HepG2 (cell line): Measurements from ENCODE around the gene ERF. TPM values are rescaled to one million over a fixed set of nuclear protein-coding genes. Genes with fewer than 3 reads are reported as not detected.

Experiments used
- CREBL2 ChIP-seq: sonication (generic); formaldehyde crosslinking; IDR thresholded peaks from 2 replicates; pipeline ENCODE4 v1.8.1; 2023; ENCODE audit warnings: missing genetic modification reagents, mild to moderate bottlenecking, borderline replicate concordance
- JUNB ChIP-seq: sonication (generic); formaldehyde crosslinking; IDR thresholded peaks from 2 replicates; pipeline ENCODE4 v1.8.0; 2022; ENCODE audit warnings: missing genetic modification reagents, mild to moderate bottlenecking, borderline replicate concordance
- PHF8 ChIP-seq: sonication (generic); formaldehyde crosslinking; IDR thresholded peaks from 2 replicates; pipeline ENCODE4 v1.5.0; 2020; ENCODE audit warnings: missing genetic modification reagents
- TCF7L2 ChIP-seq: IDR thresholded peaks from 2 replicates; pipeline ENCODE4 v1.6.1; 2011; ENCODE audit warnings: mild to moderate bottlenecking, low read depth, low read length, moderate library complexity
- XRCC5 ChIP-seq: fragments of 200-400 bp; formaldehyde crosslinking; optimal IDR thresholded peaks from 2 replicates; pipeline ENCODE3; 2017; ENCODE audit warnings: mild to moderate bottlenecking, low read length
- ZEB1 ChIP-seq: IDR thresholded peaks from 2 replicates; pipeline ENCODE4 v1.6.1; 2012; ENCODE audit warnings: mild to moderate bottlenecking, low read depth, inconsistent platforms; ENCODE audit not compliant: insufficient replicate concordance
- ZFYVE20 ChIP-seq: sonication (generic); formaldehyde crosslinking; IDR thresholded peaks from 2 replicates; pipeline ENCODE4 v1.8.0; 2023; ENCODE audit warnings: low read depth, mild to moderate bottlenecking, moderate library complexity, missing genetic modification reagents, borderline replicate concordance
- ZNF224 ChIP-seq: sonication (generic); formaldehyde crosslinking; IDR thresholded peaks from 2 replicates; pipeline ENCODE4 v1.5.0; 2020; ENCODE audit warnings: mild to moderate bottlenecking, missing genetic modification reagents
- ZNF580 ChIP-seq: IDR thresholded peaks from 2 replicates; pipeline ENCODE4 v1.6.1; 2016; ENCODE audit warnings: low read depth, borderline replicate concordance
- ZNF639 ChIP-seq: conservative IDR thresholded peaks from 2 replicates; pipeline ENCODE4 v1.6.1; 2018; ENCODE audit warnings: missing genetic modification reagents
- ZSCAN30 ChIP-seq: sonication (generic); formaldehyde crosslinking; IDR thresholded peaks from 2 replicates; pipeline ENCODE4 v1.5.0; 2020; ENCODE audit warnings: mild to moderate bottlenecking, missing genetic modification reagents
- polyA plus RNA-seq, 8 experiments: library from polyadenylated mRNA; depleted of rRNA in 3 of 8; stranded (reverse) in 7 of 8; unstranded in 1 of 8; fragments of >200 nt; fragmentation: Illumina TruSeq in 4 of 8; extraction: Trizol in 4 of 8; gene quantifications; 2 replicates each; pipeline versions ENCODE4 v1.2.1 to v1.2.3, GENCODE V29; 2011 to 2016; ENCODE audit warnings: low read depth in 4 of 8, missing spikeins in 1 of 8, mixed read lengths in 1 of 8; ENCODE audit not compliant: insufficient read depth in 1 of 8
- total RNA-seq, 5 experiments: library from RNA; depleted of rRNA; stranded (reverse); fragments of >200 nt; fragmentation: Illumina TruSeq; extraction: Trizol; gene quantifications; 2 replicates each; pipeline ENCODE4 v1.2.3, GENCODE V29; 2016; ENCODE audit warnings: low read depth in 1 of 5
- TF ChIP-seq, protein P1 (sequence below): sonication (generic); formaldehyde crosslinking; conservative IDR thresholded peaks from 2 replicates; pipeline ENCODE4 v1.4.0; 2020; ENCODE audit warnings: mild to moderate bottlenecking, missing genetic modification reagents, moderate library complexity
- TF ChIP-seq, protein P2 (sequence below): sonication (generic); formaldehyde crosslinking; IDR thresholded peaks from 2 replicates; pipeline ENCODE4 v1.4.0; 2020; ENCODE audit warnings: missing genetic modification reagents, borderline replicate concordance
- TF ChIP-seq, protein P3 (sequence below): IDR thresholded peaks from 2 replicates; pipeline ENCODE4 v1.6.1; 2016

Gene ERF
- total and polyA plus RNA-seq, 2 of the 13 experiments (the other 11 are each of a cell fraction or from before 2014, with no cell fraction given): 67.1 to 69.9 TPM

- TF ChIP-seq, protein P1, sequence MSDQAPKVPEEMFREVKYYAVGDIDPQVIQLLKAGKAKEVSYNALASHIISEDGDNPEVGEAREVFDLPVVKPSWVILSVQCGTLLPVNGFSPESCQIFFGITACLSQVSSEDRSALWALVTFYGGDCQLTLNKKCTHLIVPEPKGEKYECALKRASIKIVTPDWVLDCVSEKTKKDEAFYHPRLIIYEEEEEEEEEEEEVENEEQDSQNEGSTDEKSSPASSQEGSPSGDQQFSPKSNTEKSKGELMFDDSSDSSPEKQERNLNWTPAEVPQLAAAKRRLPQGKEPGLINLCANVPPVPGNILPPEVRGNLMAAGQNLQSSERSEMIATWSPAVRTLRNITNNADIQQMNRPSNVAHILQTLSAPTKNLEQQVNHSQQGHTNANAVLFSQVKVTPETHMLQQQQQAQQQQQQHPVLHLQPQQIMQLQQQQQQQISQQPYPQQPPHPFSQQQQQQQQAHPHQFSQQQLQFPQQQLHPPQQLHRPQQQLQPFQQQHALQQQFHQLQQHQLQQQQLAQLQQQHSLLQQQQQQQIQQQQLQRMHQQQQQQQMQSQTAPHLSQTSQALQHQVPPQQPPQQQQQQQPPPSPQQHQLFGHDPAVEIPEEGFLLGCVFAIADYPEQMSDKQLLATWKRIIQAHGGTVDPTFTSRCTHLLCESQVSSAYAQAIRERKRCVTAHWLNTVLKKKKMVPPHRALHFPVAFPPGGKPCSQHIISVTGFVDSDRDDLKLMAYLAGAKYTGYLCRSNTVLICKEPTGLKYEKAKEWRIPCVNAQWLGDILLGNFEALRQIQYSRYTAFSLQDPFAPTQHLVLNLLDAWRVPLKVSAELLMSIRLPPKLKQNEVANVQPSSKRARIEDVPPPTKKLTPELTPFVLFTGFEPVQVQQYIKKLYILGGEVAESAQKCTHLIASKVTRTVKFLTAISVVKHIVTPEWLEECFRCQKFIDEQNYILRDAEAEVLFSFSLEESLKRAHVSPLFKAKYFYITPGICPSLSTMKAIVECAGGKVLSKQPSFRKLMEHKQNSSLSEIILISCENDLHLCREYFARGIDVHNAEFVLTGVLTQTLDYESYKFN: no peak
- TF ChIP-seq ZNF639 (CRISPR knock-in tag) (no peak), ZNF580 (CRISPR knock-in tag) (no peak), ZNF224 (CRISPR knock-in tag) (no peak), ZFYVE20 (CRISPR knock-in tag) (no peak), PHF8 (CRISPR knock-in tag) (no peak), ZSCAN30 (CRISPR knock-in tag) (0 out of 2 replicates have a peak, but pooled peaks have one; percentile 19), JUNB (no peak), CREBL2 (CRISPR knock-in tag) (no peak), XRCC5 (no peak), TCF7L2 (no peak), ZEB1 (no peak)
- TF ChIP-seq, protein P2, sequence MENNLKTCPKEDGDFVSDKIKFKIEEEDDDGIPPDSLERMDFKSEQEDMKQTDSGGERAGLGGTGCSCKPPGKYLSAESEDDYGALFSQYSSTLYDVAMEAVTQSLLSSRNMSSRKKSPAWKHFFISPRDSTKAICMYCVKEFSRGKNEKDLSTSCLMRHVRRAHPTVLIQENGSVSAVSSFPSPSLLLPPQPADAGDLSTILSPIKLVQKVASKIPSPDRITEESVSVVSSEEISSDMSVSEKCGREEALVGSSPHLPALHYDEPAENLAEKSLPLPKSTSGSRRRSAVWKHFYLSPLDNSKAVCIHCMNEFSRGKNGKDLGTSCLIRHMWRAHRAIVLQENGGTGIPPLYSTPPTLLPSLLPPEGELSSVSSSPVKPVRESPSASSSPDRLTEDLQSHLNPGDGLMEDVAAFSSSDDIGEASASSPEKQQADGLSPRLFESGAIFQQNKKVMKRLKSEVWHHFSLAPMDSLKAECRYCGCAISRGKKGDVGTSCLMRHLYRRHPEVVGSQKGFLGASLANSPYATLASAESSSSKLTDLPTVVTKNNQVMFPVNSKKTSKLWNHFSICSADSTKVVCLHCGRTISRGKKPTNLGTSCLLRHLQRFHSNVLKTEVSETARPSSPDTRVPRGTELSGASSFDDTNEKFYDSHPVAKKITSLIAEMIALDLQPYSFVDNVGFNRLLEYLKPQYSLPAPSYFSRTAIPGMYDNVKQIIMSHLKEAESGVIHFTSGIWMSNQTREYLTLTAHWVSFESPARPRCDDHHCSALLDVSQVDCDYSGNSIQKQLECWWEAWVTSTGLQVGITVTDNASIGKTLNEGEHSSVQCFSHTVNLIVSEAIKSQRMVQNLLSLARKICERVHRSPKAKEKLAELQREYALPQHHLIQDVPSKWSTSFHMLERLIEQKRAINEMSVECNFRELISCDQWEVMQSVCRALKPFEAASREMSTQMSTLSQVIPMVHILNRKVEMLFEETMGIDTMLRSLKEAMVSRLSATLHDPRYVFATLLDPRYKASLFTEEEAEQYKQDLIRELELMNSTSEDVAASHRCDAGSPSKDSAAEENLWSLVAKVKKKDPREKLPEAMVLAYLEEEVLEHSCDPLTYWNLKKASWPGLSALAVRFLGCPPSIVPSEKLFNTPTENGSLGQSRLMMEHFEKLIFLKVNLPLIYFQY (CRISPR knock-in tag): no peak
- TF ChIP-seq, protein P3, sequence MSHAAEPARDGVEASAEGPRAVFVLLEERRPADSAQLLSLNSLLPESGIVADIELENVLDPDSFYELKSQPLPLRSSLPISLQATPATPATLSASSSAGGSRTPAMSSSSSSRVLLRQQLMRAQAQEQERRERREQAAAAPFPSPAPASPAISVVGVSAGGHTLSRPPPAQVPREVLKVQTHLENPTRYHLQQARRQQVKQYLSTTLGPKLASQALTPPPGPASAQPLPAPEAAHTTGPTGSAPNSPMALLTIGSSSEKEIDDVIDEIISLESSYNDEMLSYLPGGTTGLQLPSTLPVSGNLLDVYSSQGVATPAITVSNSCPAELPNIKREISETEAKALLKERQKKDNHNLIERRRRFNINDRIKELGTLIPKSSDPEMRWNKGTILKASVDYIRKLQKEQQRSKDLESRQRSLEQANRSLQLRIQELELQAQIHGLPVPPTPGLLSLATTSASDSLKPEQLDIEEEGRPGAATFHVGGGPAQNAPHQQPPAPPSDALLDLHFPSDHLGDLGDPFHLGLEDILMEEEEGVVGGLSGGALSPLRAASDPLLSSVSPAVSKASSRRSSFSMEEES (CRISPR knock-in tag): peak; percentile 9; the same call in 1 of the 2 replicates
These were observed 26.4 kb upstream of the ERF start (continued) for GRCh38 chr19:42281146-42281826.
